GDM1 (cell line): ENCODE results near the gene MRNIP.
"Not testable (repeated sequence)": the region's sequence is repeated elsewhere in the genome, so short reads cannot be mapped to it uniquely, and the experiment has no call there.

Source experiments
- DNase-seq: peaks from one replicate; lab custom pipeline; 2025; lab: John Stamatoyannopoulos, UW

The MRNIP gene

GRCh38 chr5:179871533-179871932 is 12.9 kb upstream of the MRNIP start:
- not testable (repeated sequence) for DNase-seq

- DNase-seq: no peak
Measured at GRCh38 chr5:179870952-179871351, 12.3 kb upstream of the MRNIP start.

GRCh38 chr5:179870403-179870903 is 11.8 kb upstream of the MRNIP start:
- no peak for DNase-seq

DNA sequence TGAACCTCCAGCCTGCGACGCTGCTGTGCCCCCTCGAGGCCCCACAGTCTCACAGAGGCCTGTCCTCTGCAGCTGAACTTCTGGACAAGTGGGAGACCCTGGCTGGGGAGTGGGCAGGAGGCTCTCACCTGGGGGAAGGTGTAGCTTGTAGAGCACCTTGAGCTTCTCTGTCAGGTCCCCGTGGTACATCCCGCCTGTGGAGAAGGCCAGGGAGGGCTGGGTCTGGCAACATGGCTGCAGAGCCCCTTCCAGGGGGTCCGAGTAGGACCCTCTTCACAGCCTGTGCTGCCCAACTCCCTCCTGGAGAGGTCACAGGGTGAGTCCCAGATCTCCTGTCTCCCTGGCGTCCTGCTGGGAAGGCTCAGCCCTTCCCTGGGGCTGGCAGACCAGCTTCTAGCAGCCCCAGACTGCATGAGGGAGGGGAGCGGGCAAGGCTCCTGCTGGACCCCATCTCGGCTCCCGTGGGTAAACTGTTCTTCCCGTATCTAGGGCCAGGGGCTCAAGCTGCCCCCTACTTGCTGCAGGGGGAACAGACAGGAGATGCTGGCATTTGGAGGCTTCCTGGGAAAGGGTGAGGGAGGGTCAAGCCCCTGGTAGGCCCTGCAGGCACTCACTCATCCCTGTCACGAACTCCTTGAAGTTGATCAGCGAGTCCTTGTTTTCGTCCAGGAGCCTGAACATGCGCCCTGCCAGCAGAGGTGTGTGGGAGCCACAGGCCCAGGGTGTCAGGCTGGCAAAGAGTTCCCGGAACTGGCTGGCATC is 11.2 kb upstream of the MRNIP start:
- DNase-seq: no peak

GRCh38 chr5:179869101-179869500 is 10.5 kb upstream of the MRNIP start:
- no peak for DNase-seq

DNA sequence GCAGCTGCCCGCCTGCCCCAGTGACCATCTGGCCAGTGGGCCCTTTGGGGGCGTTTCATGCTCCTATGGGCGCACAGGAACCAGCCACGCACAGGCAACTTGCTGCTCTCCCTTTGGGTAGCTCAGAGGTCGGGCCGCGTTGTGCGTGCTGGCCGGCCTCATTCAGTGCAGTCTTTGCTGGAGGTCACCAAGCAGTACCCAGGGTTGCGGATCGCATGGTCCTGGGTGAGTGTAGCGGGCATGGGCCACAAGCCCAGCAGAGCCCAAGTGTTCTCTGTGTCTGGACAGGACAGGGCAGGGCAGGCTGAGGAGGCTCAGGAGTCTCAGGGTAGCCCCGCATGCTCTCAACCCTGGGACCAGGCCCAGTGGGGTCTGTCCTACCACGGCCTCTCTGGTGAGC is 9.9 kb upstream of the MRNIP start:
- no peak for DNase-seq

DNA sequence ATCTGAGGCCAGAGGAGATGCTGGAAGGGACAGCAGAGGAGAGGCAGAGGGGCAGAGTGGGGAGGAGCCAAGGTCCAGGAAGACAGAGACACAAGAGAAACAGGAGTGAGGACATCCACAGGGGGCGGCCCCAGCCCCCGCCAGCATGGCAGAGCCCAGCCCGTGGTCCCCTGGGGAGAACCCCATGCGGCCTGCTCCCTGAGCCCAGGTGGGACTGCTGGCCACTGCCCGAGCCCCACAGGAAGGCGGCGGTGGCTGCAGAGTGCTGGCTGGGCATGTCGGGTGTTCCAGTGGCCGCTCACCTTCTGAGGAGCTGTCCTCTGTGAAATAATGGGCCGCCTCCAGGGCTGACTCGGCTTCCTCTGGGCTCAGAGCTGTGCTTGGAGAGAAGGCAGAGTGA is 8.9 kb upstream of the MRNIP start:
- no peak for DNase-seq

DNA sequence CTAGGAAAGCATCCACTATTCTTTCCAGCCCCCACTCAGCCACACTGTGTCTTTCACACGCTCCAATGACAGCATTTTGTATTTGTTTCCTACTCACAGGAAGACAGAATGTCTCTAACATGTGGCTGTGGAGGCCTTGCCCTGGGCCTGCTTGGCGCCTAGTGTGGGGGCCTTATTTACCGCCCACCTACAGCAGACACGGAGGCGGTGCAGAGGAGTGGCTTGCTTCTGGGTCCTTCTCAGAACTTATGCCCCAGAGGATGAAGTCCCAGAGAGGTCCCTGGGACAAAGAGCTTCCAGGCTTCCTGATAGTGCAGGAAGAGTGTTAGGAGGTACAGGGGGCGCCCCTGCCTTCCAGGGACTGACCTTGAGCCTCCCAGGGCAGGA is 8.5 kb upstream of the MRNIP start:
- DNase-seq: no peak

DNA sequence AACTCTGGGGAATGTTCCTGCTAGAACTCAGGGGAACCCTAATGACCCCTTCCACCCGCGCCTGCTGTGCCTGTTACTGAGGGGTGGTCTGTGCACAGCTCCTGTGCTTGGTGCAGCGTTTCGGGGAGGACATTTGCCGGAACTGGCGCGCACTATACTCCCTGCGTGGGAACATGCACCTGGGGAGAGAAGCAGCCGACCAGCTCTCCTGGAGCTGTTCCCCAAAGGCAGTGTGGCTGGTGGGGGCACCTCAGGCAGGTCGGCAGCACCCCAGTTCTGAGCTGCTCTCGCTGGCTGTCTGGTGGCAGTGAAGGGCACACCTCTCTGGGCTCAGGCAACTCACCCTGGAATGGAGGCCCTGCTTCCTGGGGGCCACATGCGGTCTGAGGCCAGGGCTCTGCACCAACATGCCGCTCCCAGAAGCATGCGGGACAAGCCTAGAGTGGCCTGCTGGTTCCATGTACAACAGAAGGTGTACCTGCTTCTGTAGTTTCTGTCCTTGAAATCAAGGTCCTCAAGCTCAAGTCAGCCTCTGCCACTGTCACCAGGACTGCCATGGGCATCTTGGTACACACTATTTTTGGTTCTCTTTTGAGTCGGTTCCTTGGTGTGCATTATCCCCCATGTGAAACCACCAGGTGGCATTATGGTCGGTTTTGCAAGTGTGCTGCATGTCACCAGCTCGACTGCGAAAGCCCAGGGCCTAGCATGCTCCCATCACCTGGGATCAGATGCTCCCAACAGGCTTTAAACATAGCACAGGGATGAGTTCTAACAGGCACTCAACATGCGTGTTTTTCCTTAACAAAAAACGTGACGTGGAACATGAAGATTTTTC is 7.8 kb upstream of the MRNIP start:
- DNase-seq: no peak

GRCh38 chr5:179865491-179866240 is 7.0 kb upstream of the MRNIP start:
- no peak for DNase-seq

- DNase-seq: no peak
Measured at GRCh38 chr5:179864686-179865085, 6.1 kb upstream of the MRNIP start.

GRCh38 chr5:179863449-179864085 is 5.0 kb upstream of the MRNIP start:
- no peak for DNase-seq

- DNase-seq: no peak
Measured at GRCh38 chr5:179862891-179863290, 4.3 kb upstream of the MRNIP start.

DNA sequence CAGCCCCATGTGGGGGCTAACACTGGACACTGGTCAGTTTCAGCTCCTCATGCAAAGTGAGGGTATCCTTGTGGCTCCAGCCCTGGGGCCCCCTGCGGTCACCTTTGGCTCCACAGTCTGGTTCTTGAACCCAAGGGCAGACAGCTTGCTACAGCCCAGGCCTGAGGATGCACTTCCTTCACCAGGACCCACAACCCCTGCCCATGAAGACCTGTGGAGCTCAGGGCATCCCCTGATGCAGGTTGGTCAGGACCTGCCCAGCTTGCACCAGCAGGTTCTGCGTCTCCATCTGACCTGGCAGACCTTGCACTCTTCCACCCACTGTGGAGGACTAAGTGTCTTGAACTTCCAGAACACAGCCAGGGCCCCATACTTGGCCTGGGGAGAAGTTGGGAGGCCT is 3.7 kb upstream of the MRNIP start:
- no peak for DNase-seq

- DNase-seq: no peak
Measured at GRCh38 chr5:179860301-179860700, 1.7 kb upstream of the MRNIP start.

DNA sequence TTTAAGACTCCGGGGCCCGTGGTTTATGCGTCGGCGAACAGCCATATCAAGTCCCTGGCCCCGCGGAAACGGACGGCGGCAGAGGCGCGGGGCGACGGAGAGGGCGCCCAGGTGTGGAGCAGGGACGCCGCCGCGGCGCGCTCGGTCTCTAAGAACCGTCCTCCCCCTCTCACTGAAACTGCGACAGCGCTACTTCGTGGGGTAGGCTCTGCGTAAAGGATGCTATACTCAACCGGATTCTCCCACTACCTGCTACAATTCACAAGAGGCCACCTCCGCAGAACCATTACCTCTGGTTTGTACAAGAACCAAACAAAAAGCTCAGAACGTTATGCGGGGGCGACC is 404 bp downstream of the MRNIP start:
- no peak for DNase-seq

DNA sequence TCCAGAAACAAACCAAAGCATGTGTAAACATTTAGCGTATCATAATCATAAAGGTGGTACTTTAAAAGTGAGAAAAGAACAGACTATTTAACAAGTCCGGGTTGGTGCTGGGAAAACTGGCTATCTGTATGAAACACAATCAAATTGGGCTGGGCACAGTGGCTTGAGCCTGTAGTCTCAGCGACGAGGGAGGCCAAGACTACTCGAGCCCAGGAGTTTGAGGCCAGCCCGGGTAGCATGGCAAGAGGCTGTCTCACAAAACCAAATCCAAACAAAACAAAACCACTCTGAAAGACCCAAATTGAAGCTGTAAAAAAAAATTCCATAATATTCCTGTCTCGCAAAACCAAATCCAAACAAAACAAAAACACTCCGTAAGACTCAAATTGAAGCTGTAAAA is 4.3 kb downstream of the MRNIP start:
- DNase-seq: no peak

GRCh38 chr5:179852993-179853547 is 5.5 kb downstream of the MRNIP start:
- no peak for DNase-seq

DNA sequence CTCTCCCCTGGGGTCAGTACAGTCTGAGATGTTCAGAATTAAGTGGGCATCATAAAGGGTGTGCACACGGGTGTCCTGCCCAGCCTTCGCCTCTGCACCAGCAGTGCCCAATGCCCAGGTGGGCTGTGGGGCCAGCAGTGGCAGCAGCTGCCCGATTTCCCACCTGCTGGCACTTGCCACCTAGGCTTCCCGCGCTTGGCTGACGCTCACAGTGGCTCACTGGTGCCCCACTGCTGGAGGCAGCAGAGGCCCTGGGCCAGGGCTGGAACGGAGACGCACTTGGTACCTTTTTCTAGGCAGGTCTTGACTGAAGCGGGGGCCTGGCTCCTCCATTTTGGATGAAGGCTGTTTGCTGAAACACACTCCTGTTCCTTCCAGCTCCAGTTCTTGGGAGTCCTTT is 17.0 kb downstream of the MRNIP start:
- no peak for DNase-seq

GRCh38 chr5:179840766-179841165 is 17.9 kb downstream of the MRNIP start:
- no peak for DNase-seq

GRCh38 chr5:179840321-179840720 is 18.3 kb downstream of the MRNIP start:
- no peak for DNase-seq
